ENCODE measurements around the gene TRPC1.
A peak's percentile ranks its signal among the peaks of the same experiment; 100 is the strongest.

TRPC1 gene

DNA sequence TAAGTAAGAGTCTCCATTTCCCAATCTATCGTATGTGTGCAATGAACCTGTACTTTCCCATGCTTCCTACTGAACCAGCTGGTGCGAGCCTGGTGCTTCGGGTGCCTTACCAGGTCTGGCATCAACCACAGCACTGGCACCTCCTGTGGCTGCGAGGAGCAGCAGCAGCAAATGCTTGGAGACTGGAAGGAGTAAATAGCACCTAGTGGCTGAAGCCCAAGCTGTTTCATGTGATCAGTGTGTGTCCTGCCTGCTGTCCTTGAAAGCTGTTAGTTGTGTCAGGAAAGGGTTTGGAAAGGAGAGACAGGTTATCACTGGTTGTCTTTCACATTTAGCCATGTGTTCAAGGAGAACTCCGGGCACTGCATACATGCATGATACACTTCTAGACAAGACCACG lies 133.2 kb downstream of the TRPC1 start:
- TF ChIP-seq ZFX (IDR thresholded peaks at IDR 0.05), result no peak
- TF ChIP-seq, protein P1, sequence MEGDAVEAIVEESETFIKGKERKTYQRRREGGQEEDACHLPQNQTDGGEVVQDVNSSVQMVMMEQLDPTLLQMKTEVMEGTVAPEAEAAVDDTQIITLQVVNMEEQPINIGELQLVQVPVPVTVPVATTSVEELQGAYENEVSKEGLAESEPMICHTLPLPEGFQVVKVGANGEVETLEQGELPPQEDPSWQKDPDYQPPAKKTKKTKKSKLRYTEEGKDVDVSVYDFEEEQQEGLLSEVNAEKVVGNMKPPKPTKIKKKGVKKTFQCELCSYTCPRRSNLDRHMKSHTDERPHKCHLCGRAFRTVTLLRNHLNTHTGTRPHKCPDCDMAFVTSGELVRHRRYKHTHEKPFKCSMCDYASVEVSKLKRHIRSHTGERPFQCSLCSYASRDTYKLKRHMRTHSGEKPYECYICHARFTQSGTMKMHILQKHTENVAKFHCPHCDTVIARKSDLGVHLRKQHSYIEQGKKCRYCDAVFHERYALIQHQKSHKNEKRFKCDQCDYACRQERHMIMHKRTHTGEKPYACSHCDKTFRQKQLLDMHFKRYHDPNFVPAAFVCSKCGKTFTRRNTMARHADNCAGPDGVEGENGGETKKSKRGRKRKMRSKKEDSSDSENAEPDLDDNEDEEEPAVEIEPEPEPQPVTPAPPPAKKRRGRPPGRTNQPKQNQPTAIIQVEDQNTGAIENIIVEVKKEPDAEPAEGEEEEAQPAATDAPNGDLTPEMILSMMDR (conservative IDR thresholded peaks at IDR 0.05), result peak; percentile 84

More for the DNA sequence above, 133.2 kb downstream of the TRPC1 start:
- H3K27ac ChIP-seq, result no peak overlapping the region
